Glutamatergic neuron (in vitro differentiated cells): ENCODE results near the gene FAM162B. TPM values are rescaled to one million over a fixed set of nuclear protein-coding genes. Genes with fewer than 3 reads are reported as not detected.

ENCODE experiments used
- DNase-seq: peaks from one replicate; pipeline ENCODE4 v3.0.0; 2022
- H3K27ac Mint-ChIP-seq: one replicate; pipeline ENCODE4 v1.8.0; 2020; ENCODE audit warnings: mild to moderate bottlenecking, mixed read lengths, inconsistent platforms; ENCODE audit not compliant: unreplicated experiment
- H3K27me3 Mint-ChIP-seq: one replicate; pipeline ENCODE4 v1.8.0; 2020; ENCODE audit warnings: mild to moderate bottlenecking, moderate library complexity, mixed read lengths, inconsistent platforms; ENCODE audit not compliant: unreplicated experiment
- H3K36me3 Mint-ChIP-seq: one replicate; pipeline ENCODE4 v1.8.0; 2020; ENCODE audit warnings: mild to moderate bottlenecking, mixed read lengths, inconsistent platforms; ENCODE audit not compliant: unreplicated experiment
- H3K4me1 Mint-ChIP-seq: one replicate; pipeline ENCODE4 v1.8.0; 2020; ENCODE audit warnings: mild to moderate bottlenecking, low read depth, mixed read lengths, inconsistent platforms; ENCODE audit not compliant: unreplicated experiment
- H3K4me3 Mint-ChIP-seq: one replicate; pipeline ENCODE4 v1.8.0; 2020; ENCODE audit warnings: mild to moderate bottlenecking, mixed read lengths, inconsistent platforms; ENCODE audit not compliant: unreplicated experiment
- H3K9me3 Mint-ChIP-seq: one replicate; pipeline ENCODE4 v1.8.0; 2020; ENCODE audit warnings: mild to moderate bottlenecking, moderate library complexity, mixed read lengths, inconsistent platforms; ENCODE audit not compliant: unreplicated experiment
- total RNA-seq: library from RNA; stranded (reverse); fragmentation: NEBNext Ultra II Directional; extraction: Animal tissue kit (Norgen Biotek cat#: 25700); gene quantifications from one replicate; pipeline ENCODE4 v1.2.1, GENCODE V29; 2021; ENCODE audit not compliant: unreplicated experiment
- TF ChIP-seq, protein P1 (sequence below): fragments of 200-600 bp; sonication (generic); IDR thresholded peaks from one replicate; pipeline ENCODE4 v1.5.0; 2021; ENCODE audit not compliant: partially characterized antibody, unreplicated experiment

Gene FAM162B
- total RNA-seq, 1 donor from 2014 or later, result not detected

DNA sequence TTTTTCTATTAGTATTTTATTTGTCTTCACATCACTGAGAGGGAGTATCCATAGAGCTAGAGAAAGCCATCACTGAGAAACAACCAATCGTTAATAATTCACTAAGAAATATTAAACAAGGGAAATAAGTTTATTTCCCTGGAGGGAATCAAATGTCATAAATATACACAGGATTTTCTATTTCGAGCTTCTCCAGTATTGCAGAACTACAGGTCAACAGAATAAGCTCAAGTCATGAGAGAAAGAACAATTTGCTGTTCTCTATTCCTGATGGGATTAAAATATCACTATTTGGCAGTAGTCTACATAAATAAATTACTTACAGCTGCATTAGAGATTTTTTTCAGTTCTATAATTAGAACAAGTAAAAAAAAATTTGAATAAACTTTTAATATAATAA is 2.2 kb upstream of the FAM162B start:
- Mint-ChIP-seq H3K4me3 (no peak overlapping the region), H3K36me3 (no peaks in the 10 kb centered on the region), H3K27ac (no peak overlapping the region), H3K27me3 (peaks cover 10% of the 10 kb centered on the region), H3K9me3 (peaks cover 5% of the 10 kb centered on the region), H3K4me1 (peaks cover 2% of the 10 kb centered on the region)
- TF ChIP-seq, protein P1, sequence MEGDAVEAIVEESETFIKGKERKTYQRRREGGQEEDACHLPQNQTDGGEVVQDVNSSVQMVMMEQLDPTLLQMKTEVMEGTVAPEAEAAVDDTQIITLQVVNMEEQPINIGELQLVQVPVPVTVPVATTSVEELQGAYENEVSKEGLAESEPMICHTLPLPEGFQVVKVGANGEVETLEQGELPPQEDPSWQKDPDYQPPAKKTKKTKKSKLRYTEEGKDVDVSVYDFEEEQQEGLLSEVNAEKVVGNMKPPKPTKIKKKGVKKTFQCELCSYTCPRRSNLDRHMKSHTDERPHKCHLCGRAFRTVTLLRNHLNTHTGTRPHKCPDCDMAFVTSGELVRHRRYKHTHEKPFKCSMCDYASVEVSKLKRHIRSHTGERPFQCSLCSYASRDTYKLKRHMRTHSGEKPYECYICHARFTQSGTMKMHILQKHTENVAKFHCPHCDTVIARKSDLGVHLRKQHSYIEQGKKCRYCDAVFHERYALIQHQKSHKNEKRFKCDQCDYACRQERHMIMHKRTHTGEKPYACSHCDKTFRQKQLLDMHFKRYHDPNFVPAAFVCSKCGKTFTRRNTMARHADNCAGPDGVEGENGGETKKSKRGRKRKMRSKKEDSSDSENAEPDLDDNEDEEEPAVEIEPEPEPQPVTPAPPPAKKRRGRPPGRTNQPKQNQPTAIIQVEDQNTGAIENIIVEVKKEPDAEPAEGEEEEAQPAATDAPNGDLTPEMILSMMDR, result no peak
- no peak for DNase-seq

DNA sequence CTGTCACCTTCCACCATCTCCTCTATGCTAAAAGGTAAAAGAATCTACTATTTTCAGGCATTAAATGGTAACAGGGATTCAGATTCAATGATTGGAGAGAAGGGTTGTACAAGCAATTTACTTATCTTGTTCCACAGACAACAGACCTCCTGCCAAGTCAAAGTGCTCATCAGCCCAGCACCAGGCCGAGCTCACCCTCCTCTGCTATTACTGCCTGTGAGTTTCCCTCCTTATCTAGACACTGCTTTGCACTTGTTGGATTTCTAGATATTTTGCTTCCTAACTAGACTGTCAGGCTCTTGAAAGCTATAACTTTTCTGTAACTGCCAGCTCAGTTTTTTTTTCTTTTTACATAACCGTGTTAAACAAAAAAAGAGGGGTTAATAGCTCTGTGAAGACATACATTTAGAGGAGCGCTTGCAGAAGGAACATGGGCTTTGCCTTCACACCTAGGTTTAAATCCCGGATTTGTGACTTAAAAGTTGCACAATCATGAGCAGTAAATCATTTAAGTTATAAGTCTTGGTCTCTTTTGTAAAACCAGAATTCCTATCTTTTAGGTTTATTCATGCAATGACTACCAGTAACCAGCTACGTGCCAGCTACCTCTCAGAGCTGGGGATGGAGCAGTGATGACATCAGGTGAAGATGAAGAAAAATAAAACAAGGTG is 1.1 kb upstream of the FAM162B start:
- Mint-ChIP-seq H3K27me3 (peaks cover 10% of the 10 kb centered on the region), H3K4me3 (peak overlapping the region; percentile 91), H3K27ac (no peak overlapping the region), H3K9me3 (peaks cover 5% of the 10 kb centered on the region), H3K4me1 (peaks cover 2% of the 10 kb centered on the region), H3K36me3 (no peaks in the 10 kb centered on the region)
- TF ChIP-seq, protein P1, result no peak
- DNase-seq, result no peak

DNA sequence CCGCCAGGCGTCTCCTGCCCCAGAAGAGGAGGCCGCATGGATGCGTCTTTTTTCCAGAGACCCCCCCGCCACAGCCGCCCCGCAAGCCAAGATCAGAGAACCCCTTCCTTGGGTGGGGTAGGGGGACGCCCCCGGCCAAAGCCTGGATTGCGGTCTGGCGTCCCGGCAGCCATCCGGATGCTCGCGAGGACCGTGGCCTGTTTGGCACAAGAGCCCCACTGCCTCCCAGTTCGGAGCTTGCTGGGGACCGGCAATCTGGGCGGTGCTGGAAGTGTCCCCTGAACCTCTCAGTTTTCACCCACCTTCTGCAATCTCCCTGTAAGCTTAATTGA is 924 bp downstream of the FAM162B start:
- Mint-ChIP-seq H3K27ac (no peak overlapping the region), H3K4me3 (peak overlapping the region; percentile 83), H3K36me3 (no peaks in the 10 kb centered on the region), H3K9me3 (peaks cover 5% of the 10 kb centered on the region), H3K4me1 (peaks cover 2% of the 10 kb centered on the region), H3K27me3 (peaks cover 10% of the 10 kb centered on the region)
- peak; percentile 32 for DNase-seq
- TF ChIP-seq, protein P1, result no peak

DNA sequence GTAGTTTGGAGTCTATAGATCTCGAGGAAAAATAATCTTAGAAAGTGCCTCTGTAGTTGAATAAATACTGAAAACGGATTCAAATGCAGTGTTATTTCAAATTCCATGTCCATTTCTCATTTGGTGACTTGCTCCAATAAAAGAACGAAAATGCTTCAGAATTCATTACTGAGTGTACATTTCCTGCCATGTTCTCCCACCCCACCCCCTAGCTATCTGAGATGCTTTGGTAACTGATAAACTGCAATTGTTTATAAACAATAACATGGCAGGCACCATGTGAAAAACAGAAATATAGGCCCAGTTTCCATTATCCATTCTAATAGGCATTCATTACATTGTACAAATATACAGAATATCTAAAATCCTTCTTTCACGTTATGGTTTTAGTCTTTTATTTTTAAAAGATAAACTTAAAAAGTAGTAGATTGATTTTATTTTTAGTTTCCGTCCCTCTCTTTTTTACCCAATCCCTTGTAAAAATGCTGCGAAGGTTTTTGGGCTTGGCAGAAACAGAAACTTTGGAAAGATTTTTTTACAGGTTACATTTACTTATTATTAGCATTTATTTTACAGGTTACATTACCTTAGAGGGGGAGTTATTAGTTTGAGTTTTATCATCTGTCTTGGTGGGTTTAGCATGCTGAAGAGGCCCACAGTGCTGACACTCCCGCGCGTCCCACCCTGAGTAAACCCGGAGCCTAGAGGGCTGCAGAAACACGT is 1.5 kb downstream of the FAM162B start:
- DNase-seq, result no peak
- Mint-ChIP-seq H3K4me3 (peak overlapping the region; percentile 71), H3K4me1 (peaks cover 2% of the 10 kb centered on the region), H3K27me3 (peaks cover 10% of the 10 kb centered on the region), H3K27ac (no peak overlapping the region), H3K9me3 (peaks cover 4% of the 10 kb centered on the region), H3K36me3 (no peaks in the 10 kb centered on the region)
- TF ChIP-seq, protein P1, result no peak

DNA sequence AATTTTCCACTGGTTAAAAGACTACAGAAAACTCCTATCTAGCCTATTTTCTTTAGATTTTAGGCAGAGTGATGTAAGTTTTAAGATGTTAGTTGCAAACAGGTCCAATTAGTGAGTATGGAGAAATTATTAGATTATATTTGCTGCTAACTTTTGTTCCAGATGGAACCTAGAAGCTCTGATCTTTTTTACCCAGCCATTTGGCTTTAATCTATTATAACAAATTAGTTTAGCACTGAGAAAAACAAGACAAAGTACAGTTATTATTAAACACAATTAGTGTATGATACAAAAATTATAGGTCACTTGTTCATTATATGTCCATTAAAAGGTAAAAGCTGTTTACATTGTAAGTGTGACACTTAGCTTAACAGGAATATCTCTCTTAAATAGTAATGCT is 2.5 kb downstream of the FAM162B start:
- Mint-ChIP-seq H3K4me1 (peaks cover 2% of the 10 kb centered on the region), H3K27me3 (peaks cover 10% of the 10 kb centered on the region), H3K36me3 (no peaks in the 10 kb centered on the region), H3K9me3 (peaks cover 2% of the 10 kb centered on the region), H3K27ac (no peak overlapping the region), H3K4me3 (no peak overlapping the region)
- TF ChIP-seq, protein P1, result no peak
- no peak for DNase-seq
